GM23338 (cell line): Measurements from ENCODE around the gene PPHLN1. TPM values are rescaled to one million over a fixed set of nuclear protein-coding genes. Genes with fewer than 3 reads are reported as not detected.

ENCODE experiments used
- ATAC-seq: fragments of 200-7000 bp; cut with Tn5 transposase; 3 replicates; pipeline ENCODE4 v1.9.1; 2020
- DNase-seq: peaks from one replicate; pipeline ENCODE4 v3.0.0-alpha.2; 2015; ENCODE audit warnings: low spot score
- H2AFZ ChIP-seq: fragments of 200-600 bp; sonication (generic); 2 replicates; pipeline ENCODE4 v1.8.0; 2016; ENCODE audit warnings: antibody characterized with exemption, mild to moderate bottlenecking, moderate library complexity
- H3F3A ChIP-seq: fragments of 200-600 bp; sonication (generic); replicated peaks from 2 replicates; pipeline ENCODE4 v1.8.0; 2017; ENCODE audit warnings: antibody characterized with exemption, mixed run types, low read depth
- H3K27ac ChIP-seq: fragments of 200-600 bp; sonication (generic); 2 replicates; pipeline ENCODE4 v1.6.1; 2016; ENCODE audit warnings: low read depth
- H3K27me3 ChIP-seq: fragments of 200-600 bp; sonication (generic); 2 replicates; pipeline ENCODE4 v1.8.0; 2016; ENCODE audit warnings: mild to moderate bottlenecking, mixed run types, moderate library complexity; ENCODE audit not compliant: insufficient read depth
- H3K36me3 ChIP-seq: fragments of 200-600 bp; sonication (generic); 2 replicates; pipeline ENCODE4 v1.8.0; 2016; ENCODE audit warnings: mild to moderate bottlenecking; ENCODE audit not compliant: insufficient read depth
- H3K4me1 ChIP-seq: fragments of 200-600 bp; sonication (generic); 2 replicates; pipeline ENCODE4 v1.8.0; 2016; ENCODE audit warnings: mild to moderate bottlenecking, moderate library complexity; ENCODE audit not compliant: insufficient read depth
- H3K4me2 ChIP-seq: fragments of 200-600 bp; sonication (generic); 2 replicates; pipeline ENCODE4 v1.7.1; 2017; ENCODE audit warnings: mixed run types
- H3K4me3 ChIP-seq: fragments of 200-600 bp; sonication (generic); 2 replicates; pipeline ENCODE4 v1.6.1; 2016; ENCODE audit warnings: mixed run types
- H3K79me2 ChIP-seq: fragments of 200-600 bp; sonication (generic); replicated peaks from 2 replicates; pipeline ENCODE4 v1.8.0; 2017; ENCODE audit warnings: mild to moderate bottlenecking; ENCODE audit not compliant: insufficient read depth
- H3K9me2 ChIP-seq: fragments of 200-600 bp; sonication (generic); 2 replicates; pipeline ENCODE4 v1.8.0; 2017; ENCODE audit not compliant: insufficient read depth
- H4K20me1 ChIP-seq: fragments of 200-600 bp; sonication (generic); replicated peaks from 2 replicates; pipeline ENCODE4 v1.8.0; 2017; ENCODE audit warnings: mild to moderate bottlenecking; ENCODE audit not compliant: insufficient read depth
- H3K27ac Mint-ChIP-seq: 2 replicates; pipeline ENCODE4 v1.8.0; 2020; ENCODE audit warnings: inconsistent platforms, mild to moderate bottlenecking, moderate library complexity, mixed read lengths
- H3K27me3 Mint-ChIP-seq: 3 replicates; pipeline ENCODE4 v1.8.0; 2022; ENCODE audit warnings: low read depth, mild to moderate bottlenecking, moderate library complexity, mixed read lengths, inconsistent platforms; ENCODE audit not compliant: insufficient read depth, poor library complexity
- H3K36me3 Mint-ChIP-seq: 3 replicates; pipeline ENCODE4 v1.8.0; 2021; ENCODE audit warnings: low read depth, mild to moderate bottlenecking, inconsistent platforms, moderate library complexity, mixed read lengths
- H3K4me1 Mint-ChIP-seq: 3 replicates; pipeline ENCODE4 v1.8.0; 2020; ENCODE audit warnings: mild to moderate bottlenecking, inconsistent platforms, mixed read lengths
- H3K4me3 Mint-ChIP-seq: 3 replicates; pipeline ENCODE4 v1.8.0; 2021; ENCODE audit warnings: moderate library complexity, mild to moderate bottlenecking, inconsistent platforms, mixed read lengths
- H3K9me3 Mint-ChIP-seq: 3 replicates; pipeline ENCODE4 v1.8.0; 2020; ENCODE audit warnings: moderate library complexity, mild to moderate bottlenecking, inconsistent platforms, mixed read lengths
- EZH2 ChIP-seq: fragments of 200-600 bp; sonication (generic); IDR thresholded peaks from one replicate; pipeline ENCODE4 v1.8.0; 2017; ENCODE audit warnings: antibody characterized with exemption, mild to moderate bottlenecking, low read depth; ENCODE audit not compliant: unreplicated experiment
- JUNB ChIP-seq: IDR thresholded peaks from one replicate; pipeline ENCODE4 v1.6.1; 2016; ENCODE audit warnings: antibody characterized with exemption; ENCODE audit not compliant: unreplicated experiment
- NANOG ChIP-seq: IDR thresholded peaks from 2 replicates; pipeline ENCODE4 v1.6.1; 2016; ENCODE audit warnings: antibody characterized with exemption, borderline replicate concordance
- POLR2AphosphoS5 ChIP-seq: IDR thresholded peaks from 2 replicates; pipeline ENCODE4 v1.6.1; 2016; ENCODE audit warnings: antibody characterized with exemption, low read depth
- STAT1 ChIP-seq: IDR thresholded peaks from one replicate; pipeline ENCODE4 v1.6.1; 2016; ENCODE audit warnings: antibody characterized with exemption; ENCODE audit not compliant: unreplicated experiment
- ZNF331 ChIP-seq: fragments of 250-450 bp; sonication (Bioruptor Pico); IDR thresholded peaks from 2 replicates; pipeline ENCODE4 v1.5.0; 2020; ENCODE audit warnings: low read depth, mild to moderate bottlenecking, moderate library complexity
- polyA plus RNA-seq: library from polyadenylated mRNA; unstranded; fragments of >200 nt; fragmentation: Nextera tagmentation; extraction: Ambion mirVana; gene quantifications from 2 replicates; pipeline ENCODE4 v1.2.1, GENCODE V29; 2016
- total RNA-seq: library from RNA; depleted of rRNA; stranded (reverse); fragments of >200 nt; shearing (Covaris generic); gene quantifications from 2 replicates; pipeline ENCODE4 v1.2.3, GENCODE V29; 2014
- TF ChIP-seq, protein P1 (sequence below): fragments of 250-450 bp; sonication (Bioruptor Pico); IDR thresholded peaks from 2 replicates; pipeline ENCODE4 v1.5.0; 2020; ENCODE audit warnings: mild to moderate bottlenecking, moderate library complexity
- TF ChIP-seq, protein P2 (sequence below): IDR thresholded peaks from 2 replicates; pipeline ENCODE4 v1.6.1; 2016; ENCODE audit warnings: antibody characterized with exemption

Gene PPHLN1
- total and polyA plus RNA-seq, 2 experiments from 2014 or later: 93.0 to 103 TPM

DNA sequence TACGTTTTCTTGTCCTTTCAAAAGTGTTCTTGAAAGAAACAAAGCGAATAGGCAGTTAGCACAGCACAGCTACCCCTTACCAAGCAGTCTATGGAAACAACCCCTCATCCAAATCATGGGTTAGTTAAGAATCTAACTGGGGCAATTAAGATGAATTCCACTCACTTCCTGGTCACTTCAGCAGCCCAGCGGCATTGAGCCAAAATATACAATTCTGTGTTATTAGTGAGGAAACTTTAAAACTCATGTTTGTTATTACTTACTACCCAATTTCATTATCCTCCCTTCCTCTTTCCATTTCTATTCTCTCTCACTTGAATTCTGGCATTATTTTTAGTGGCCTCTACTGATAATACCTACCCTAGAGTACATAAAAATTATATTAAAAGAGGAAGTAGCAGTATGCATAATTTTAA lies 121.4 kb downstream of the PPHLN1 start (continued):
- TF ChIP-seq, protein P1, sequence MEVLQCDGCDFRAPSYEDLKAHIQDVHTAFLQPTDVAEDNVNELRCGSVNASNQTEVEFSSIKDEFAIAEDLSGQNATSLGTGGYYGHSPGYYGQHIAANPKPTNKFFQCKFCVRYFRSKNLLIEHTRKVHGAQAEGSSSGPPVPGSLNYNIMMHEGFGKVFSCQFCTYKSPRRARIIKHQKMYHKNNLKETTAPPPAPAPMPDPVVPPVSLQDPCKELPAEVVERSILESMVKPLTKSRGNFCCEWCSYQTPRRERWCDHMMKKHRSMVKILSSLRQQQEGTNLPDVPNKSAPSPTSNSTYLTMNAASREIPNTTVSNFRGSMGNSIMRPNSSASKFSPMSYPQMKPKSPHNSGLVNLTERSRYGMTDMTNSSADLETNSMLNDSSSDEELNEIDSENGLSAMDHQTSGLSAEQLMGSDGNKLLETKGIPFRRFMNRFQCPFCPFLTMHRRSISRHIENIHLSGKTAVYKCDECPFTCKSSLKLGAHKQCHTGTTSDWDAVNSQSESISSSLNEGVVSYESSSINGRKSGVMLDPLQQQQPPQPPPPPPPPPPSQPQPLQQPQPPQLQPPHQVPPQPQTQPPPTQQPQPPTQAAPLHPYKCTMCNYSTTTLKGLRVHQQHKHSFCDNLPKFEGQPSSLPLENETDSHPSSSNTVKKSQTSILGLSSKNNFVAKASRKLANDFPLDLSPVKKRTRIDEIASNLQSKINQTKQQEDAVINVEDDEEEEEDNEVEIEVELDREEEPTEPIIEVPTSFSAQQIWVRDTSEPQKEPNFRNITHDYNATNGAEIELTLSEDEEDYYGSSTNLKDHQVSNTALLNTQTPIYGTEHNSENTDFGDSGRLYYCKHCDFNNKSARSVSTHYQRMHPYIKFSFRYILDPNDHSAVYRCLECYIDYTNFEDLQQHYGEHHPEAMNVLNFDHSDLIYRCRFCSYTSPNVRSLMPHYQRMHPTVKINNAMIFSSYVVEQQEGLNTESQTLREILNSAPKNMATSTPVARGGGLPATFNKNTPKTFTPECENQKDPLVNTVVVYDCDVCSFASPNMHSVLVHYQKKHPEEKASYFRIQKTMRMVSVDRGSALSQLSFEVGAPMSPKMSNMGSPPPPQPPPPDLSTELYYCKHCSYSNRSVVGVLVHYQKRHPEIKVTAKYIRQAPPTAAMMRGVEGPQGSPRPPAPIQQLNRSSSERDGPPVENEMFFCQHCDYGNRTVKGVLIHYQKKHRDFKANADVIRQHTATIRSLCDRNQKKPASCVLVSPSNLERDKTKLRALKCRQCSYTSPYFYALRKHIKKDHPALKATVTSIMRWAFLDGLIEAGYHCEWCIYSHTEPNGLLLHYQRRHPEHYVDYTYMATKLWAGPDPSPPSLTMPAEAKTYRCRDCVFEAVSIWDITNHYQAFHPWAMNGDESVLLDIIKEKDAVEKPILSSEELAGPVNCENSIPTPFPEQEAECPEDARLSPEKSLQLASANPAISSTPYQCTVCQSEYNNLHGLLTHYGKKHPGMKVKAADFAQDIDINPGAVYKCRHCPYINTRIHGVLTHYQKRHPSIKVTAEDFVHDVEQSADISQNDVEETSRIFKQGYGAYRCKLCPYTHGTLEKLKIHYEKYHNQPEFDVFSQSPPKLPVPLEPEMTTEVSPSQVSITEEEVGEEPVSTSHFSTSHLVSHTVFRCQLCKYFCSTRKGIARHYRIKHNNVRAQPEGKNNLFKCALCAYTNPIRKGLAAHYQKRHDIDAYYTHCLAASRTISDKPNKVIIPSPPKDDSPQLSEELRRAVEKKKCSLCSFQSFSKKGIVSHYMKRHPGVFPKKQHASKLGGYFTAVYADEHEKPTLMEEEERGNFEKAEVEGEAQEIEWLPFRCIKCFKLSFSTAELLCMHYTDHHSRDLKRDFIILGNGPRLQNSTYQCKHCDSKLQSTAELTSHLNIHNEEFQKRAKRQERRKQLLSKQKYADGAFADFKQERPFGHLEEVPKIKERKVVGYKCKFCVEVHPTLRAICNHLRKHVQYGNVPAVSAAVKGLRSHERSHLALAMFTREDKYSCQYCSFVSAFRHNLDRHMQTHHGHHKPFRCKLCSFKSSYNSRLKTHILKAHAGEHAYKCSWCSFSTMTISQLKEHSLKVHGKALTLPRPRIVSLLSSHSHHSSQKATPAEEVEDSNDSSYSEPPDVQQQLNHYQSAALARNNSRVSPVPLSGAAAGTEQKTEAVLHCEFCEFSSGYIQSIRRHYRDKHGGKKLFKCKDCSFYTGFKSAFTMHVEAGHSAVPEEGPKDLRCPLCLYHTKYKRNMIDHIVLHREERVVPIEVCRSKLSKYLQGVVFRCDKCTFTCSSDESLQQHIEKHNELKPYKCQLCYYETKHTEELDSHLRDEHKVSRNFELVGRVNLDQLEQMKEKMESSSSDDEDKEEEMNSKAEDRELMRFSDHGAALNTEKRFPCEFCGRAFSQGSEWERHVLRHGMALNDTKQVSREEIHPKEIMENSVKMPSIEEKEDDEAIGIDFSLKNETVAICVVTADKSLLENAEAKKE (CRISPR knock-in tag): no peak
- TF ChIP-seq JUNB (no peak), ZNF331 (CRISPR knock-in tag) (no peak)

DNA sequence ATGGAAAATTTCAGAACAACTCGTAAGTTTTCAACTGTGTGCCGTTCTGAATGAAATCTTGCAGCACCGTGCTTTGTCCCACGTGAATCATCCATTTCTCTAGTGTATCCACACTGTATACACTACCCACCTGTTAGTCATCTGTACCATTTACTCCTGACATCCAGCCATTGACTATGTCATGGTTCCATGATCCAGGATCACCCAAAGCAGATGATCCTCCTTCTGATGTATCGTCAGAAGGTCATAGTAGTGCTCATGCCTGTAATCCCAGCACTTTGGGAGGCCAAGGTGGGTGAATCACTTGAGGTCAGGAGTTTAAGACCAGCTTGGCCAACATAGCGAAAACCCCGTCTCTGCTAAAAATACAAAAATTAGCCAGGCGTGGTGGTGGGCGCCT lies 122.9 kb downstream of the PPHLN1 start:
- H3K4me1 ChIP-seq: peaks cover 31% of the 10 kb centered on the region
- DNase-seq (no peak), ATAC-seq (no peak)
- H3F3A ChIP-seq: 0 out of 2 replicates have a peak, but pooled peaks cover 5% of the 10 kb centered on the region
- H3K4me3 Mint-ChIP-seq: no peak overlapping the region
- no peak overlapping the region for H2AFZ ChIP-seq
- H3K4me3 ChIP-seq: no peak overlapping the region
- no peaks in the 10 kb centered on the region for H3K79me2 ChIP-seq
- peaks cover 36% of the 10 kb centered on the region for H3K4me1 Mint-ChIP-seq
- peaks cover 4% of the 10 kb centered on the region for H3K27me3 Mint-ChIP-seq
- no peaks in the 10 kb centered on the region for H4K20me1 ChIP-seq
- peaks cover 54% of the 10 kb centered on the region for H3K36me3 Mint-ChIP-seq
- no peak overlapping the region for H3K27ac Mint-ChIP-seq
- peaks cover 11% of the 10 kb centered on the region; the same call in 2 of the 3 replicates for H3K9me3 Mint-ChIP-seq
- no peak overlapping the region for H3K4me2 ChIP-seq
- H3K27me3 ChIP-seq: no peaks in the 10 kb centered on the region
- peaks cover 4% of the 10 kb centered on the region; the same call in 1 of the 2 replicates for H3K9me2 ChIP-seq
- no peak overlapping the region; the same call in 1 of the 2 replicates for H3K27ac ChIP-seq
- no peaks in the 10 kb centered on the region for H3K36me3 ChIP-seq
- no peak for TF ChIP-seq NANOG
- TF ChIP-seq, protein P1 (CRISPR knock-in tag): no peak
- no peak for TF ChIP-seq EZH2
- no peak for TF ChIP-seq POLR2AphosphoS5
- TF ChIP-seq, protein P2, sequence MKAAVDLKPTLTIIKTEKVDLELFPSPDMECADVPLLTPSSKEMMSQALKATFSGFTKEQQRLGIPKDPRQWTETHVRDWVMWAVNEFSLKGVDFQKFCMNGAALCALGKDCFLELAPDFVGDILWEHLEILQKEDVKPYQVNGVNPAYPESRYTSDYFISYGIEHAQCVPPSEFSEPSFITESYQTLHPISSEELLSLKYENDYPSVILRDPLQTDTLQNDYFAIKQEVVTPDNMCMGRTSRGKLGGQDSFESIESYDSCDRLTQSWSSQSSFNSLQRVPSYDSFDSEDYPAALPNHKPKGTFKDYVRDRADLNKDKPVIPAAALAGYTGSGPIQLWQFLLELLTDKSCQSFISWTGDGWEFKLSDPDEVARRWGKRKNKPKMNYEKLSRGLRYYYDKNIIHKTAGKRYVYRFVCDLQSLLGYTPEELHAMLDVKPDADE: no peak
- TF ChIP-seq STAT1: no peak
